Fibroblast of skin of right quadriceps (primary cell): Measurements from ENCODE around the gene GPR37L1.
A peak's percentile ranks its signal among the peaks of the same experiment; 100 is the strongest.

Experiments used
- DNase-seq: peaks from one replicate; pipeline ENCODE4 v3.0.0-alpha.2; 2013

Gene GPR37L1, protein sequence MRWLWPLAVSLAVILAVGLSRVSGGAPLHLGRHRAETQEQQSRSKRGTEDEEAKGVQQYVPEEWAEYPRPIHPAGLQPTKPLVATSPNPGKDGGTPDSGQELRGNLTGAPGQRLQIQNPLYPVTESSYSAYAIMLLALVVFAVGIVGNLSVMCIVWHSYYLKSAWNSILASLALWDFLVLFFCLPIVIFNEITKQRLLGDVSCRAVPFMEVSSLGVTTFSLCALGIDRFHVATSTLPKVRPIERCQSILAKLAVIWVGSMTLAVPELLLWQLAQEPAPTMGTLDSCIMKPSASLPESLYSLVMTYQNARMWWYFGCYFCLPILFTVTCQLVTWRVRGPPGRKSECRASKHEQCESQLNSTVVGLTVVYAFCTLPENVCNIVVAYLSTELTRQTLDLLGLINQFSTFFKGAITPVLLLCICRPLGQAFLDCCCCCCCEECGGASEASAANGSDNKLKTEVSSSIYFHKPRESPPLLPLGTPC

DNA sequence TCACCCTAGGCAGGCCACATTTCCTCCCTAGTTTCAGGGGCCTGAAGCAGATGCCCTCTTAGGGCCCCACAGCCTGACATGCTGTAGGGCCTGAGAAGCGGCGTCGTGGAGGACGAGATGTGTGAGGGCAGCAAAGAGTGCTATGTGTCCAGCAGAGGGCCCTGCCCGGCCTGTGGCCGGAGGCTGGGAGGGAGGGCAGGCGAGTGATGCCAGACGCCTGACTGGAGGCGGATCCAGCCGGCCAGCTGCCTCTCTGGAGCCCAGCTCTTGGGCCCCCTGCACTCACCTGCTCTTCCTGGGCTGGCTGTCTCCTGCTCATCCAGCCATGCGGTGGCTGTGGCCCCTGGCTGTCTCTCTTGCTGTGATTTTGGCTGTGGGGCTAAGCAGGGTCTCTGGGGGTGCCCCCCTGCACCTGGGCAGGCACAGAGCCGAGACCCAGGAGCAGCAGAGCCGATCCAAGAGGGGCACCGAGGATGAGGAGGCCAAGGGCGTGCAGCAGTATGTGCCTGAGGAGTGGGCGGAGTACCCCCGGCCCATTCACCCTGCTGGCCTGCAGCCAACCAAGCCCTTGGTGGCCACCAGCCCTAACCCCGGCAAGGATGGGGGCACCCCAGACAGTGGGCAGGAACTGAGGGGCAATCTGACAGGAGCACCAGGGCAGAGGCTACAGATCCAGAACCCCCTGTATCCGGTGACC lies at the start of gene GPR37L1:
Gene GPR37L1, plus strand, starts transcription at position 279 of the 697 bp plus-strand sequence. Its CDS starts 47 bp downstream, at position 326.
- no peak for DNase-seq

DNA sequence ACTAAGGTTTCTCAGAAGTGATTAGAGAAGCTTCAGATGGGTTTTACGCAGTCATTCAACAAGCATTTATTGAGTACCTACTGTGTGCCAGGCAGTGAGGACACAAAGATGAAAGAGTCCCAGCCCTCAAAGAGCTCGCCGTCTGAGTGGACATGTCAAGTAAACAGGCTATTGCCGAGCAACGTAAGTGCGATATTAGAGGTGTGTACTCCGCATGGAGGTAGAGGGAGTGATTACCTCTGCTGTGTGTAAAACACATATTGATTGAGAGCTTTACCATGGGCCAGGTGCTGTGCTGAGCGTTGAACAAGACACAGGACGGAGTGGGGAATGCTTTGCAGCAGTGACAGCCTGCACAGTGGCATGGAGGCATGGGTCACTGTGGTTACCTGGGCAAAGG lies 49.5 kb upstream of the GPR37L1 start:
- DNase-seq = no peak

DNA sequence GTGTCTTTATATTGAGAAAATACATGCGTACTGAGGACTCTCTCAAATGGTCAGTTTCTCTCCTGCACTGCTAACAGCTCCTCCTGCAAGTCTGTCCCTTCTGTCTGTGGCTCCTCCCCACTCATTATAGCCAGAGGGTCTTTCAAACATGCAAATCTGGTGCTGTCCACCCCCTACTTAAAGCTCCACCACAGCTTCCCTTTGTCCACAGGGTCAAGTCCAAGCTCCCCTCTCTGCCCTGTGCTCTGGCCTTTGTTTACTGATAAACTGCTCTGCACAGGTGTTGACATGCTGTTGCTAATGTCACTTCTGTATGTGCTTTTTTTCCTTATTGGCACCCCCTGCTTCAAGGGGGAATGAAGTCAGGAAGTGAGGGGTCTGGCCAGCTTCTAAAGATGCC lies 47.7 kb upstream of the GPR37L1 start:
- DNase-seq = no peak

DNA sequence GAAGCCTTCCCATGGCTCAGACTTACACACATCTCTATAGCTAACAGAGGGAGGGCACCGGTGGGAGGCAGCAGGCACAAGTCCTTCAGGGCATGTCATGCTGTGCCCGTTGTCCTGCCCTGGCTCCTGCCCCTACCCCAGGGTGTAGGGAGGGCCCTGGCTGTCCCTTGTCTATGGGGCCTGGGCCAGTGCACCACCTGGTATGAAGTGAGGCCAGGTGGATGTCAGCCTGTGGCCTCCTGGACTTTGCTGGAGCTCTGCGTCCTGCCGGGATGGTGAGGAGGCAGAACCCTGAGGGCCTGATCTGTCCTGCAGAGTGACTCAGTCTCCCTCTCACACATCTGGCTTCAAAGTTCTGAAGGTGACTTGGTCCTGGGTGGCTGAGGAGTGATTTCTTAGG lies 47.3 kb upstream of the GPR37L1 start:
- no peak for DNase-seq

DNA sequence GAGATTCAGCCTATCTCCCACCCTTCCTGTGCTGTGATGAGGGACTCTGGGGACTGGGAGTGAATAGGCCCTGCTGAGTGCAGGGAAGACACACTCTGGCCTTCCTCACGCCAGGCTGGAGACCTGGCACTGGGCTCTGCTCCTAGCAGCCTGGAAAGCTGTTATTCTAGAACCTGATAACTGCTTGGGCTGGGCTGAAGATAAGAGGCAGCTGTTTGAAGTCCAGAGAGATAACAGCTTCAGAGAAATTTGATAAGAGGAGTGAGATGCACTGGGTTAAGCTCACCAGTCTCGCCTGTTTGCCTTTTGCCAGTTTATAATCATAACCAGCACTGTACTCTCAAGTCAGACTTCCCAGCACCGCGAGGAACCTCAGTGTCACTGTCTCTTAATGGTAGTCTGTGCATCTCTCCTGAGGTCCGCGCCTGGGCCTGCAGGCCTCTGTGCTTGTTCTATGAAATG lies 46.6 kb upstream of the GPR37L1 start:
- no peak for DNase-seq

DNA sequence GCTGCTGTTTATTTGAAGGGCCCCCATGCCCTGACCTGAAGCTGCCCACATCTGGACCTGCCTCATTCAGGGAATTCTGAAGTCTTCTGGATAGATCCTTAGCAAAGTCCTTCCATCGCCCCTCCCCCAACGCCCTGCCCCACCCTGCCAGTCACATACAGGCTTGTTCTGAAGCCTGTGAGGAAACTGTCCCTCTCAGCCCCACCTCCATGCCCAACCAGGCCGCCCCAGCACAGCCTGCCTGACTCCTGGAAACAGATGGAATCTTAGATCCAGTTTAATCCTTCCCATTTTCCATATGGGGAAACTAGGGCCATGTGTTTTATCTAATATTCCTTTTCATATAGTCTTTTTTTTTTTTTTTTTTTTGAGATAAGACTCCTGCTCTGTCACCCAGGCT lies 44.5 kb upstream of the GPR37L1 start:
- DNase-seq = no peak

DNA sequence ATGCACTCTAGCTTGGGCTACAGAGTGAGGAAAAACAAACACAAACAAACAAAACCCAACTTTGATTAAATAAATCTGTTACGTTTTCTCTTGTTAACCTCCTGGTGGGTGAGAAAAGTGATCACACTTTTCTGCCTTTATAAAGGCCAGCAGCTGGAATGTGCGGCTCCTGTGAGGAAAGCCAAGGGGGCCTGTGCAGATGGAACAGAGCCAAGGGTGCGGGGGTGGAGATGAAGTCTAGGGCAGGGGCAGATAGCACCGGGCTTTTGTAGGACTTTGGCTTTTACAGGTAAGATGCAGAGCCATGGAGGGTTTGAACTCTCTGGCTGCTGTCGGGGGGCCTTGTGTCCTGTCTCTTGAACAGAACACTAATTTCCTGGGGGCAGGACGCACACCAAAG lies 40.7 kb upstream of the GPR37L1 start:
- DNase-seq = no peak

DNA sequence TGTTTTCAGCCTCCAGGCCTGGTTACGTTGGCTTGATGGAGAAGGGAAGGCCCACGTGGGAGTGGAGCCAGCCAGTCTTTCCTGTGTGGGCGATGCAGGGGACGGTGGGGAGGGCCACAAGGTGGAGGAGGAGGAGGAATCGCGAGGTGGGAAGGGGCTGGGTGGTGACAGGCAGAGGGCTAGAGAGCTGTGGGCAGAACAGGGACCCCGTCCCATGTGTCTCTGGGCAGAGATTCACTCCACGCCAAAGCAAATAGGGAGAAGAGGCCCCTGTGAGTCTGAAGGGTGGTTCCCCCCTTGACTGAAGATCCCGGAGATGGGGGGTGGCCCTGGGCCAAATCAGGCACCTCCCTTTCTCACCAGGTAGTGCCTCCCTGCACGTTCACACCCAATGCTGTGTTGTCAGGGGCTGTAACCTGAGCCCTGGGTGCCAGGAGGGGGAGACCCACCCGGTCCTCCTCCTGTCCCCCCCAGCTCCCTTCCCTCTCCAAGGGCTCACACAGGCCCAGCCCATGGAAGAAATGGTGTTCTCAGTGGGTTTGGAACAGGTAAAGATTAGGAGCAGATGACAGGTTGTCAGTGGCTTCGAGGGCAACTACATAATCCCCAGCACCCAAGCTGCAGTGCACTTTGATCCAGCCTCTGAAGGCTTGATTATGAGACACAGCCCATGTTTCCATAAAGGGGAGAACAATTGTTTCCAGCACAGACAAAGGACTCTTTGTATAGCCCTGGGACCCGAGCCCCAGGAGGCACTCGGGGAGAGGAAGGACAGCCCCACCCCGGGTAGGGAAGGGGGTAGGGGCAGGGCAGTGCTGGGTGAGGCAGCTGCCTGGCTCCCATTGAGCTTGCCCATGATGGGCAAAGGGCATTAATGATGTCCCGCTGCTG lies 37.7 kb upstream of the GPR37L1 start:
- DNase-seq = no peak

DNA sequence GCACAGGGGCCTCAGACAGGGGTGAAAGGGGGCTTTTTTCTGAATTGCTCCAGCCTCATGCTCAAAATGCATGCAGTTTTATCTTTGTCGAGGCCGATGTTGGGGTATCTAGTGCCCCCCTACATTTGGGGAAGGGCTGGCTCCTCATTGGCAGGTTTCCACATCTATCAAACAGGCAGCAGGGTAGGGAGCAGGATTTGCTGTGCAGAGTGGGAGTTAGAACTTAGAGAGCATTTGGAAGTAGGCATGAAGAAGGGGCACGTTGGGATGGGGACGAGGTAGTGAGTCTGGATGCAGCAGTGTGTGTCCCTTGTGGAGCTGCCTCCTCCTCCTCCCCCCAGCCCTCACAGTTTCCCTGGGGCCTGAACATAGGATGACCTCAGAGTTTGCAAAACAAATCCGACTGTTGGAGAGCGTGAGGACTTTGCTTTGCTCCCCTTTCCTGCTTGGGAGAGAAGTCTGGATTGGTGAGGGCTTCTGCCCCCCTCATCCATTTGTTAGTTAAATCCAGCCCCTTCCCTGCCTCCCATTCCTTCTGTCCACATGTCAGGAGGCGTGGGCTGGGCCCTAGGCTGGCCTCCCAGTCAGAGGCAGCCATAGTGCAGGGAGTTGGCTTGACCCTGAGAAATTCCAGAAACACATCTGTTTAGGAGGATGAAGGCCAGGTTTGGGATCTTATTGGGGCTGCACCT lies 36.9 kb upstream of the GPR37L1 start:
- no peak for DNase-seq

DNA sequence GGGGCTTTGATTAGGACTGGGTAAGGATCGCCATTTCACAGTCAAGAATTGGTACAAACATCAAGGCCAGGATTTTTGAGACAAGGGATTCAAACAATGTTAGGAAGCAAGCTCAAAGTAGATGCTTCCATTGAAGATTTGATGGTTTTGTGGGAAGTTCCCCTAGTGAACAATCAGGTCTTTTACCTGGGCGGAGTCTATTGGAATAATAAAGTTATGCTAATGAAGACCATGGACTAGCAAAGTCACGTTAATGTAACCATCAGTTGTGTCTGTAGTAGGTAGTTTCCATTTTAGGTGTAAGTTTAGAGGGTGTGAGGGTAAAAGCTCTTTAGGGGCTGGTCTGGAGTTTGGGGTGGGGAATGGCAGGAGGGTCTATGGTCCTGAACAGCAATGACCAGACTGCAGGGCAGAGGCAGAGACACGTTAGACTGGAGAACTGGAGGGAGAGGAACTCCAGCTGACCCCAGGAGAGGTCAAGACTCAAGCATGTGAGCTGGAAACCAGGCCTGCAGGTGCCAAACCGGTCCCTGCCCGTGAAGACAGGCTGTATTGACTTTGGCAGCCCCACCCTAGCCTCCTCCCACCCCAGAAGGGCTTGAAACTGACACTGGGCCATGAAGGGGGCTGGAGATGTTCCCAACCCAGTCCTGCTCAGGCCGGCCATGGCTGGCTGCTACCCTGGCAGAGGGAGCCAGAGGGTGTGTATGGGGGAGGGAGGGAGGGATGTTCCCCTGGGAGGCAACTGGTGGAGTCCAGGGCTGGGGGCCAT lies 36.0 kb upstream of the GPR37L1 start:
- no peak for DNase-seq

DNA sequence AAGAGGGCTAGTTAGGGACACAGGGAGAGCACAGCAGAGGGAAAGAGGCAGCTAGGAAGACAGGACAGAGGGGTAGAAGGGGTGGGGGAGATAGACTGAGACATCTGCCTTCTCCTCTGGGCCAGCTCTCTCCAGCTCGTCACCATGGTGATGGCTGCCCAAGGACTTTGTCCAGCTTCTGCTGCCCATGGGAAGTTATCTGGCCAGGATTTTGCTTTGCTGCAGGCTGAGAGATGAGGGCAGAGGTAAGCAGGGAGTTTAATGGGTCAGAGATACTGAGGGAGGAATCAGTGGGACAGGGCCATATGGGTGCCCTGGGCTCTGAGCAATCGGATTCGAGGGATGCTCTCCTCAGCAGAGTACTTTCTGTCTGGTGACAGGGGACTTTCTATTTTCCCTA lies 34.5 kb upstream of the GPR37L1 start:
- no peak for DNase-seq

DNA sequence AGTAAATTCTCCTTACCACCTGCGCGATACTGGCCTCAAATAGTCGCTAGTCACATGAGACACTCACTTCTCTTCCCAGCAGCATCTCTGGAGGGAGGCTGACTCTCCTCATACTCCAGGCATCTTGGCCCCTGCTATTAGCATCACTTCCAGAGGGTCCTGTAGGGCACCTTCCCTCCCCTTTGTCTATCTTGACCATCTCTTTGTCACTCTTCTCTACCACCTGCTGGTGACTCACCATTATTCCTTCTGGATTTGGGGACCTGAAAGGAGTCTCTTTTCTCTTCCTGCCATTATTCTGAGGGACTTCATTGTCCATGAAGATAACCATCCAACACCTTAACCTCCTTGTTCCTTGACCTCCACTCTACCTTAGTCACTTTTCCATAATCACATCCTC lies 31.7 kb upstream of the GPR37L1 start:
- no peak for DNase-seq

DNA sequence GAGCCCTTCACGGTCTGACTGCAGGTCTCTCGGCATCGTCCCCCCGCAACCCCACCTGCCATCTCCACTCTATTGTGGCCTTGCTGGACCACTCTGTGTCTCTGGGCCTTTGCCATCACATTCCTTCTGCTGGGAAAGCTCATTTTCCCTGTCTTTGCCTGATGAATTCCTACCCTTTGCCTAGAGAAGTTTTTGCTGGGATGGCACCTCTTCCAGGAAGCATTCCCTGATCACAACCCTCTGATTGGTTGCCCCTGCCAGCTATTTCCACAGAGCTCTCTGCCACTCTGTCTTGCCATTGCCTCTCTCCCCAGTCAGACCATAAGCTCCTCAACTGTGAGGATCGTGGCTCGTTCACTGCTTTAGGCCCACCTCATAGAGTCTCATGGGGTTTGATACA lies 28.9 kb upstream of the GPR37L1 start:
- no peak for DNase-seq

DNA sequence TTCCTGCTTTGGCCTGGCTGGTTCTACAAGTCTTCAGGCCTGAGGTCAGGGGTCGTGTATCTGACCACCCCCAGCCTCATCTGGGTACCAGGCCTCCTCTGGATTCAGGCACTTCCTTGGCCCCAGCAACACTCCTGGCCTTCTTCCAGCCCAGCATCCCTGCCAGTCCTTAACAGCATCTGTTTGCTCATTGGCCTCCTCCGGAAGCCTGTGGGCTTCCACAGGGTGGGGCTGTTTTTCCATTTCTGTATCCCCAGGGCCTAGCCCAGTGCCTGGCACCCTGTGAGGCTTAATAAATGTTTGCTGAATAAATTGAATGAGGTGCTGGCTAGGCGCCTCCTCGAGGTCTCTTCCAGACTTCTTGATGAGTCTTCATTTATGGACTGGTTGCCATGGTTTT lies 21.5 kb upstream of the GPR37L1 start:
- no peak for DNase-seq

DNA sequence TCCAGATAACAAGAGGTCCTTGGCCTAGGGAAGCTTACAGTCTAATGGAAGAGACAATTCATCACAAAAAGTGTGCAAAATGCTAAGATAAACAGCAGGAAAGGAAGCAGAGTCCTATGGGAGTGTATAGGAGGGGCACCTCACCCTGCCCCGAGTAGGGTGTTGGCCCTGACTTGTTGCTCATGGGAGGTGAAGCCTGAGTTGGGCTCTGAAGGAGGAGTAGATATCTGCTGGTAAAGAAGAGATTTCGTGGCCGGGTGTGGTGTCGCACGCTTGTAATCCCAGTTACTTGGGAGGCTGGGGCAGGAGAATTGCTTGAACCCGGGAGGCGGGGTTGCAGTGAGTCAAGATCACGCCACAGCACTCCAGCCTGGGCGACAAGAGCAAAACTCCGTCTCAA lies 18.6 kb upstream of the GPR37L1 start:
- DNase-seq = no peak

DNA sequence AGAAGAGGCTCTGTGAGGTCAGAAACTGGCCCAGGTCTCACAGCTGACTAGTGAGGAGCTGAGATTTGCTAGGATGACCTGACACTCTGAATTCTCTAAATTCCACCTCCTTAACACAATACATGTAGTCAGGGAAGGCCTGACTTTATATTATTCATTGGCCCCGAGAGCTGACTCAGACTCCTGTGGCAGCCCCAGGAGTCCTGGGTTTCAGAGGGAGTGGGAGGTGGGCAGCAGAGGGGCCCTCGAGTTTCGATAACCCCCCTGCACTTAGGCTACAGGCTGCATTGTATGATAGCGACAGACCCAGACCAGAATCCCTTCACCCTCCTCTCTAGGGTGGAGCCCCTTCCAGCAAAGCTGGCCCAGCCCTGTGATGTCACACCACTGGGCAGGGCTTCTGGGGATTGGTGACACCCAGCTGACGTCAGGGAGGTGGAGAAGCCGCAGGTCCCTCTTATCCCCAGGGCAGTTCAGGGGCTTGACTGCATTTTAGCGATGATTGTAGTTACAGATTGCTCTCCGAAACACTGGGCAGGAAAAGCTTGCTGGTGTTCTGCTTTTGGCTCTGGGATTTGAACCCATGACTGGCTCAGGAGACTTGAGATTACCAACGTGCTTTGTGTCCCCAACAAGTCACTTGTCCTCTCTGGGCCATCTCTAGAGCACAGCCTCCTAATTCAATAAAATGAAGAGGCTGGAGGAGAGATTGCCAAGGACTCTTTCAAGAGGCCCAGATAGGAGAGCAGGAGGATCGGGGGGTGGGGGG lies 17.0 kb upstream of the GPR37L1 start:
- DNase-seq = peak; percentile 38

DNA sequence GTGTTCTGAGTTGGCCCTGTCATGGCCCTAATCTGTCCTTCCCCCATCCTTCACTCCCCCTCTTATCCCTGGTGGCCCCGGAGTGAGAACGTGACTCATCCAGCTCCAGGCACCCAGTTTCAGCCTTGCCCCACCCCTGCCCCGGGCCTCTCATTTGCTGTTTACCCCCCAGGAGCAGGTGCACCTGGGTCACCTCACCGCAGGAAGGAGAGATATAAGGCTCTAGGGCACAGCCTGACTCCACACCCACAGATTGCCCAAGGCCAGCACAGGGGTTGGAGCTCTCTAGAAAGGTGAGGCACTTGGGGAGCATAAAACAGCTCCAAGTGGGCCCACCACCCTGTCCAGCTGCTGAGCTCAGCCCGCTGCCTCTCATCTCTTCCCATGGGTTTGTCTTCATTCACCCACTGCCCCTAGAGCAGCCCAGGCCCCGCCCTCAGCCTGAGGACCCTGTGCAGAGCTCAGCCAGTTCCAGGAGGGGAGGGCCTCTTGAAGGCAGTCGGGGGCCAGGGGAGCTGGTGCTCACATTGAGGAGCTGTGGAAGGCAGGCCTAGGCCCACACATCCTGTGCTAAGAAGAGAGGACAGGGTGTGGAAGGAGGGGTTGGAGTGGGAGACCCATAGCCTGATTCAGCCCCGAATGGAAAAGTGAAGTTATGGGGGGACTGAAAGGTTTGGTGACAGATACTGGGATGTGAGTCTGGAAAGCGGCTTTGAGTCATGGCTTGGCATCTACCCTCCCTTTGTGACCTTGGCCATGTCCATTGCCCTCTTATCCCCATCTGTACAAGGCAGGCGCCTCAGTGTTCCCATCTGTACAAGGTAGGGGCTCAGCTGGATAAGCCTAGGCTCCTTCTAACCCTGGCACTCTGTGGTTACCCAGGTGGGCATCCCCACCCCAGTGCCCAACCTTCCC lies 16.1 kb upstream of the GPR37L1 start:
- no peak for DNase-seq

DNA sequence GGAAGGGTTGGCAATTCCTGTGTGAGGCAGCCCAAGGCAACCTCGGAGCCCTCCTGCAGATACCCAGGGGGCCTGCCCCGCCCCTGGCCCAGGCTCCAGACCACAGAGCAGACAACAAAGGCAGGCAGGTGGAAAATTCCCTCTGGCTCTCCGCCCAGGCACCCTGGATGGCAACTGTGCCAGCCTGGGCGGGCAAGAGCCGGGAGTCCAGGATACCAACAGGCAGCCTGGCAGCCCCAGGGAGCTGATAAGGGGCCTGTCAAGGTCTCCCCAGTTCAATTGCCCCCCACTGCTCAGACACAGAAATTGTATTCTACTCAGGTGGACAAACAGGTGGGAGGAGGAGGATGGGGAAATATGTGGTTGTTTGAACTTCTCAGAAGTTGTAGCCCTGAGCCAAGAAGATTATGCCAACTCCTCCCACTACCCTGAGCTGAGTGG lies 15.4 kb upstream of the GPR37L1 start:
- no peak for DNase-seq

DNA sequence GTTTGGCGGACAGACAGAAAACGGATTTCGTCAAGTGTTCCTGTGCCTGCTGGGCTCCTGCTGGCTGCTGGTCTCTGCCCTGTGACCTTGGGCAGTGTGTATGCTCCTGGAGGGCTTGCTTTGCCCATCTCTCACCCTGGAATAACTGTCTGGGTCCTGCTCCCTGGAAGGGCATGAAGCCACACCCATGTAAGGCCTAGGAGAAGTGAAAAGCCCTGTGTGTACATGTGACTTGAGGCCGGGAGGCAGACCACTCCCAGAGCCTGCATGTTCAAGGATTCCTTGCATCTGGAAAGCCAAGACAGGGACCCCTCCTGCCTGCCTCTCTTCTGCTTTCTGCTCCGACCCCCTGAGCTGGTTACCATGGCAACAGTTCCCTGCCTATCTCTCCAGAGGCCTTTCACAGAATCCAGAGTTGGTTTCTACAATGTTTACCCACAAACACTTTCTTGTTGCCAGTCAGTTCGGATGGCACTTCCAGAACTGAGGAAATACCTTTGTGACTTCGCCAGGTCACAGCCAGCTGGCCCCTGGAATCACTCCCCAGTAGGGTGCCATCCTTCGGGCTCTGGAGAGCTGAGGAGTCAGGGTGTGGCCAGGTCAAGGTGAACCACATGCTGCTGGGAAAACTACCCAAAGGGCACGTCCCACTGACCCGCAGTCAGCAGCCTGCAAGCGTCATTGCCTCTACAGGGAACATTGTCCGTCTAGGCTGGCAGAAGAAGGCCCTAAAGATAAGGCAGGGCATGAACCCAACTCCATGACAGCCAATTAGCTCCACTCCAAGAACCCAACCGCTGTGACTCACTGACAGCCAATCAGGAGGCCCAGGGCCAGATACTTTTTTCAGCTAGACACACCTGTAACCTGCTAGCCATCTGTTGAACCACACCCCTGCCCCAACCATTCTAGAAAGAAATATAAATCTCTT lies 14.7 kb upstream of the GPR37L1 start:
- no peak for DNase-seq
